ENCODE measurements around the gene RAB11A. TPM values are rescaled to one million over a fixed set of nuclear protein-coding genes. Genes with fewer than 3 reads are reported as not detected.

The RAB11A gene
- total and polyA plus RNA-seq, 2 of the 13 experiments (the other 11 are each of a cell fraction or from before 2014, with no cell fraction given), result 161 to 162 TPM

GRCh38 chr15:65832549-65833364, 36.5 kb upstream of the RAB11A start (continued):
- peak; percentile 39 to 51; a peak in 1 of 4 replicates for TF ChIP-seq NR2F1 (CRISPR knock-in tag; IDR thresholded peaks at IDR 0.05)
- no peak for TF ChIP-seq ZNF552 (CRISPR knock-in tag; IDR thresholded peaks at IDR 0.05; ENCODE audit: borderline replicate concordance)
- TF ChIP-seq BORCS8-MEF2B (CRISPR knock-in tag; IDR thresholded peaks at IDR 0.05), result peak; percentile 69
- no peak for TF ChIP-seq CREBL2 (CRISPR knock-in tag; IDR thresholded peaks at IDR 0.05; ENCODE audit: borderline replicate concordance)
- peak; percentile 84 for TF ChIP-seq KAT8 (CRISPR knock-in tag; IDR thresholded peaks at IDR 0.05)
- no peak for TF ChIP-seq ZNF816 (CRISPR knock-in tag; IDR thresholded peaks at IDR 0.05; ENCODE audit: borderline replicate concordance)
- TF ChIP-seq JUNB (CRISPR knock-in tag; IDR thresholded peaks at IDR 0.05; ENCODE audit: borderline replicate concordance), result peak; percentile 98
- TF ChIP-seq CBX5 (CRISPR knock-in tag; IDR thresholded peaks at IDR 0.05; ENCODE audit: borderline replicate concordance), result peak; percentile 64; the same call in 1 of the 2 replicates
- TF ChIP-seq ZHX2 (IDR thresholded peaks at IDR 0.05; ENCODE audit: low read depth), result no peak
- no peak for TF ChIP-seq ZHX2 (CRISPR knock-in tag; IDR thresholded peaks at IDR 0.05; ENCODE audit: borderline replicate concordance)
- TF ChIP-seq ZNF577 (CRISPR knock-in tag; IDR thresholded peaks at IDR 0.05; ENCODE audit: borderline replicate concordance, low read depth), result no peak
- peak; percentile 76; the same call in 1 of the 2 replicates for TF ChIP-seq HNRNPUL1 (IDR thresholded peaks at IDR 0.05; ENCODE audit: low read depth, low read length)
- peak; percentile 38; the same call in 1 of the 2 replicates for TF ChIP-seq THRA (CRISPR knock-in tag; IDR thresholded peaks at IDR 0.05; ENCODE audit: borderline replicate concordance)
- no peak for TF ChIP-seq FIP1L1 (IDR thresholded peaks at IDR 0.05; ENCODE audit: borderline replicate concordance, insufficient read depth, low read depth, low read length)
- peak; percentile 75 for TF ChIP-seq POGZ (CRISPR knock-in tag; IDR thresholded peaks at IDR 0.05)

Data from HepG2 (cell line).